A673 (cell line): ENCODE results near the gene C16orf54. TPM values are rescaled to one million over a fixed set of nuclear protein-coding genes. Genes with fewer than 3 reads are reported as not detected.
"Not testable (repeated sequence)": the region's sequence is repeated elsewhere in the genome, so short reads cannot be mapped to it uniquely, and the experiment has no call there.

Experiments used
- BruUV-seq: library from RNA; stranded (reverse); fragments of 400-500 nt; replicated peaks from 2 replicates; lab custom pipeline; 2021; lab: Mats Ljungman, UMichigan
- CTCF ChIA-PET: fragments of 300-600 bp; sonication (Branson Sonifier 250); formaldehyde crosslinking; loops from one replicate; lab custom pipeline; 2022; ENCODE audit warnings: antibody characterized with exemption; lab: Charles Lee
- POLR2A ChIA-PET: fragments of 300-600 bp; sonication (Branson Sonifier 250); formaldehyde crosslinking; loops from one replicate; lab custom pipeline; 2022; ENCODE audit warnings: antibody characterized with exemption; ENCODE audit not compliant: low non-redundant PET; lab: Charles Lee
- DNase-seq: peaks from one replicate; pipeline ENCODE4 v3.0.0-alpha.2; 2015; ENCODE audit warnings: low spot score
- H3K27ac ChIP-seq: fragments of 200-600 bp; sonication (generic); 2 replicates; pipeline ENCODE4 v1.5.1; 2016; ENCODE audit warnings: mixed run types, low read depth, mild to moderate bottlenecking, mixed read lengths, antibody characterized with exemption, low read length; ENCODE audit not compliant: poor library complexity, severe bottlenecking
- H3K27me3 ChIP-seq: fragments of 200-600 bp; sonication (generic); replicated peaks from 2 replicates; pipeline ENCODE4 v1.6.1; 2017; ENCODE audit warnings: mixed run types, low read depth, mild to moderate bottlenecking, mixed read lengths, antibody characterized with exemption, low read length; ENCODE audit not compliant: insufficient read depth, poor library complexity
- H3K36me3 ChIP-seq: fragments of 200-600 bp; sonication (generic); 2 replicates; pipeline ENCODE4 v1.6.1; 2016; ENCODE audit warnings: mixed run types, mild to moderate bottlenecking, mixed read lengths, antibody characterized with exemption, low read length; ENCODE audit not compliant: insufficient read depth, poor library complexity, severe bottlenecking
- H3K4me1 ChIP-seq: fragments of 200-600 bp; sonication (generic); 2 replicates; pipeline ENCODE4 v1.6.1; 2017; ENCODE audit warnings: mixed run types, mild to moderate bottlenecking, mixed read lengths, antibody characterized with exemption, low read length; ENCODE audit not compliant: insufficient read depth, poor library complexity, severe bottlenecking
- H3K4me3 ChIP-seq: fragments of 200-600 bp; sonication (generic); 2 replicates; pipeline ENCODE4 v1.5.1; 2016; ENCODE audit warnings: low read depth, mixed run types, mild to moderate bottlenecking, mixed read lengths, low read length; ENCODE audit not compliant: poor library complexity, severe bottlenecking
- H3K9me3 ChIP-seq: fragments of 200-600 bp; sonication (generic); 2 replicates; pipeline ENCODE4 v1.6.1; 2016; ENCODE audit warnings: mixed run types, low read depth, mild to moderate bottlenecking, mixed read lengths, antibody characterized with exemption, low read length; ENCODE audit not compliant: poor library complexity, severe bottlenecking
- EZH2 ChIP-seq: fragments of 200-600 bp; sonication (generic); IDR thresholded peaks from 2 replicates; pipeline ENCODE4 v1.6.1; 2017; ENCODE audit warnings: borderline replicate concordance, low read depth, mild to moderate bottlenecking, mixed read lengths, antibody characterized with exemption, low read length; ENCODE audit not compliant: poor library complexity, severe bottlenecking
- intact Hi-C: fragments of 100-400 bp; cut with micrococcal nuclease; formaldehyde crosslinking; loops from one replicate; pipeline ENCODE4 v1.10.0; 2022; ENCODE audit not compliant: unreplicated experiment
- total RNA-seq: library from RNA; stranded (reverse); gene quantifications from 2 replicates; pipeline ENCODE4 v1.2.3, GENCODE V29; 2021
- TF ChIP-seq, protein P1 (sequence below): fragments of 300-800, 200-600 bp; sonication (generic); conservative IDR thresholded peaks from 2 replicates; pipeline ENCODE4 v1.5.1; 2017; ENCODE audit warnings: low read depth, mild to moderate bottlenecking, antibody characterized with exemption, low read length, moderate library complexity, mixed read lengths

C16orf54 gene
- total RNA-seq, 1 experiment from 2014 or later: not detected

- no TSS peak for BruUV-seq
- Histone ChIP-seq H3K4me1 (no peaks in the 10 kb centered on the region), H3K36me3 (no peaks in the 10 kb centered on the region), H3K4me3 (no peak overlapping the region), H3K27me3 (no peaks in the 10 kb centered on the region), H3K9me3 (no peaks in the 10 kb centered on the region), H3K27ac (no peak overlapping the region)
- TF ChIP-seq EZH2: no peak
- TF ChIP-seq, protein P1, sequence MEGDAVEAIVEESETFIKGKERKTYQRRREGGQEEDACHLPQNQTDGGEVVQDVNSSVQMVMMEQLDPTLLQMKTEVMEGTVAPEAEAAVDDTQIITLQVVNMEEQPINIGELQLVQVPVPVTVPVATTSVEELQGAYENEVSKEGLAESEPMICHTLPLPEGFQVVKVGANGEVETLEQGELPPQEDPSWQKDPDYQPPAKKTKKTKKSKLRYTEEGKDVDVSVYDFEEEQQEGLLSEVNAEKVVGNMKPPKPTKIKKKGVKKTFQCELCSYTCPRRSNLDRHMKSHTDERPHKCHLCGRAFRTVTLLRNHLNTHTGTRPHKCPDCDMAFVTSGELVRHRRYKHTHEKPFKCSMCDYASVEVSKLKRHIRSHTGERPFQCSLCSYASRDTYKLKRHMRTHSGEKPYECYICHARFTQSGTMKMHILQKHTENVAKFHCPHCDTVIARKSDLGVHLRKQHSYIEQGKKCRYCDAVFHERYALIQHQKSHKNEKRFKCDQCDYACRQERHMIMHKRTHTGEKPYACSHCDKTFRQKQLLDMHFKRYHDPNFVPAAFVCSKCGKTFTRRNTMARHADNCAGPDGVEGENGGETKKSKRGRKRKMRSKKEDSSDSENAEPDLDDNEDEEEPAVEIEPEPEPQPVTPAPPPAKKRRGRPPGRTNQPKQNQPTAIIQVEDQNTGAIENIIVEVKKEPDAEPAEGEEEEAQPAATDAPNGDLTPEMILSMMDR: no peak
- DNase-seq: no peak
- intact Hi-C loops: no loop called here
- ChIA-PET CTCF (interaction anchor here (0.6 kb wide), 1 partner anchor 93 kb away, joined by 4 read pairs; no protein-coding TSS in a partner anchor), POLR2A (no interaction called here)
Measured at GRCh38 chr16:29784157-29784556, 38.4 kb upstream of the C16orf54 start.

GRCh38 chr16:29783094-29783953 lies 37.5 kb upstream of the C16orf54 start:
- not testable (repeated sequence) for BruUV-seq

GRCh38 chr16:29779474-29779873 lies 33.7 kb upstream of the C16orf54 start:
- no peak overlapping the region for H3K4me3 ChIP-seq
- no peaks in the 10 kb centered on the region for H3K36me3 ChIP-seq
- H3K9me3 ChIP-seq: no peaks in the 10 kb centered on the region
- intact Hi-C loops: no loop called here
- TF ChIP-seq, protein P1: no peak
- no peak for TF ChIP-seq EZH2
- no peak for DNase-seq
- no TSS peak for BruUV-seq
- H3K27me3 ChIP-seq: no peaks in the 10 kb centered on the region
- CTCF ChIA-PET: no interaction called here
- POLR2A ChIA-PET: no interaction called here
- H3K27ac ChIP-seq: no peak overlapping the region
- no peaks in the 10 kb centered on the region for H3K4me1 ChIP-seq

More at GRCh38 chr16:29783094-29783953, 37.5 kb upstream of the C16orf54 start:
- POLR2A ChIA-PET, H3K36me3 ChIP-seq, CTCF ChIA-PET, H3K27me3 ChIP-seq, intact Hi-C loops, H3K4me1 ChIP-seq, H3K27ac ChIP-seq, H3K4me3 ChIP-seq, DNase-seq, H3K9me3 ChIP-seq: not testable (repeated sequence)
